BLaER1 (cell line): ENCODE results near the gene LIG3.
"Not testable (repeated sequence)": the region's sequence is repeated elsewhere in the genome, so short reads cannot be mapped to it uniquely, and the experiment has no call there.

Source experiments
- H3K27ac ChIP-seq: shearing (Covaris generic); formaldehyde crosslinking; 2 replicates; pipeline ENCODE4 v1.8.1; 2022
- H3K27me3 ChIP-seq: shearing (Covaris generic); formaldehyde crosslinking; 2 replicates; pipeline ENCODE4 v1.8.1; 2022
- H3K36me3 ChIP-seq: shearing (Covaris generic); formaldehyde crosslinking; 2 replicates; pipeline ENCODE4 v1.8.1; 2022
- H3K4me1 ChIP-seq: shearing (Covaris generic); formaldehyde crosslinking; 2 replicates; pipeline ENCODE4 v1.8.1; 2022
- H3K4me2 ChIP-seq: shearing (Covaris generic); formaldehyde crosslinking; 2 replicates; pipeline ENCODE4 v1.8.1; 2022
- H3K4me3 ChIP-seq: shearing (Covaris generic); formaldehyde crosslinking; 2 replicates; pipeline ENCODE4 v1.8.1; 2022
- H3K9ac ChIP-seq: shearing (Covaris generic); formaldehyde crosslinking; 2 replicates; pipeline ENCODE4 v1.8.1; 2022
- H3K9me3 ChIP-seq: shearing (Covaris generic); formaldehyde crosslinking; 2 replicates; pipeline ENCODE4 v1.8.1; 2022
- H4K20me1 ChIP-seq: shearing (Covaris generic); formaldehyde crosslinking; 2 replicates; pipeline ENCODE4 v1.8.1; 2022
- Cebpa-rat ChIP-seq: shearing (Covaris generic); IDR thresholded peaks from 2 replicates; pipeline ENCODE4 v1.8.1; 2022

LIG3 gene

GRCh38 chr17:34997355-34997862 lies 17.1 kb downstream of the LIG3 start:
- no peak for TF ChIP-seq Cebpa-rat
- H3K9me3 ChIP-seq = no peaks in the 10 kb centered on the region
- H3K4me2 ChIP-seq = no peak overlapping the region
- 0 out of 2 replicates have a peak overlapping the region, but pooled peaks have one; percentile 1 for H3K9ac ChIP-seq
- no peak overlapping the region for H3K4me3 ChIP-seq
- no peaks in the 10 kb centered on the region for H4K20me1 ChIP-seq
- peaks cover 99% of the 10 kb centered on the region for H3K36me3 ChIP-seq
- H3K4me1 ChIP-seq = no peaks in the 10 kb centered on the region
- no peak overlapping the region for H3K27ac ChIP-seq
- H3K27me3 ChIP-seq = no peaks in the 10 kb centered on the region

GRCh38 chr17:34998205-34998604 lies 17.9 kb downstream of the LIG3 start:
- TF ChIP-seq Cebpa-rat = no peak
- Histone ChIP-seq H3K4me1 (no peaks in the 10 kb centered on the region), H3K36me3 (peaks cover 99% of the 10 kb centered on the region), H3K9me3 (no peaks in the 10 kb centered on the region), H3K27me3 (no peaks in the 10 kb centered on the region), H3K9ac (no peak overlapping the region), H3K4me2 (no peak overlapping the region), H4K20me1 (no peaks in the 10 kb centered on the region), H3K4me3 (no peak overlapping the region), H3K27ac (no peak overlapping the region)

GRCh38 chr17:34999456-34999855 lies 19.1 kb downstream of the LIG3 start:
- H3K9ac ChIP-seq = no peak overlapping the region

GRCh38 chr17:35000965-35001364 lies 20.7 kb downstream of the LIG3 start:
- H3K36me3 ChIP-seq = peaks cover 98% of the 10 kb centered on the region
- H3K27ac ChIP-seq, H3K4me3 ChIP-seq, H3K4me1 ChIP-seq, H4K20me1 ChIP-seq, H3K9ac ChIP-seq, H3K9me3 ChIP-seq, H3K4me2 ChIP-seq, H3K27me3 ChIP-seq: not testable (repeated sequence)

More at GRCh38 chr17:34999456-34999855, 19.1 kb downstream of the LIG3 start:
- TF ChIP-seq Cebpa-rat = no peak
- Histone ChIP-seq H3K9me3 (no peaks in the 10 kb centered on the region), H3K27me3 (no peaks in the 10 kb centered on the region), H3K4me2 (no peak overlapping the region), H3K36me3 (peaks cover 99% of the 10 kb centered on the region), H3K27ac (no peak overlapping the region), H3K4me3 (no peak overlapping the region), H3K4me1 (no peaks in the 10 kb centered on the region), H4K20me1 (no peaks in the 10 kb centered on the region)

- no peaks in the 10 kb centered on the region for H4K20me1 ChIP-seq
- no peaks in the 10 kb centered on the region for H3K9me3 ChIP-seq
- no peaks in the 10 kb centered on the region for H3K4me1 ChIP-seq
- H3K27me3 ChIP-seq = no peaks in the 10 kb centered on the region
- no peak overlapping the region for H3K4me3 ChIP-seq
- peaks cover 98% of the 10 kb centered on the region for H3K36me3 ChIP-seq
- no peak for TF ChIP-seq Cebpa-rat
- H3K4me2 ChIP-seq = no peak overlapping the region
- H3K27ac ChIP-seq = no peak overlapping the region
- no peak overlapping the region for H3K9ac ChIP-seq
These were observed 21.2 kb downstream of the LIG3 start for GRCh38 chr17:35001549-35001948.

- H4K20me1 ChIP-seq = no peaks in the 10 kb centered on the region
- peaks cover 98% of the 10 kb centered on the region for H3K36me3 ChIP-seq
- H3K27me3 ChIP-seq = no peaks in the 10 kb centered on the region
- no peak overlapping the region for H3K4me3 ChIP-seq
- H3K4me1 ChIP-seq = no peaks in the 10 kb centered on the region
- no peak overlapping the region for H3K9ac ChIP-seq
- H3K4me2 ChIP-seq = no peak overlapping the region
- H3K9me3 ChIP-seq = no peaks in the 10 kb centered on the region
- no peak overlapping the region for H3K27ac ChIP-seq
- TF ChIP-seq Cebpa-rat = no peak
These were observed 22.7 kb downstream of the LIG3 start for GRCh38 chr17:35002876-35003551.

- H3K9ac ChIP-seq = no peak overlapping the region
- H4K20me1 ChIP-seq = no peaks in the 10 kb centered on the region
- no peak overlapping the region for H3K4me2 ChIP-seq
- H3K27ac ChIP-seq = no peak overlapping the region
- H3K4me3 ChIP-seq = no peak overlapping the region
- H3K27me3 ChIP-seq = no peaks in the 10 kb centered on the region
- H3K4me1 ChIP-seq = no peaks in the 10 kb centered on the region
- no peak for TF ChIP-seq Cebpa-rat
- H3K9me3 ChIP-seq = no peaks in the 10 kb centered on the region
- peaks cover 98% of the 10 kb centered on the region for H3K36me3 ChIP-seq
These were observed 23.5 kb downstream of the LIG3 start for GRCh38 chr17:35003778-35004177.

GRCh38 chr17:35006345-35006744 lies 26.0 kb downstream of the LIG3 start:
- TF ChIP-seq Cebpa-rat = no peak
- Histone ChIP-seq H4K20me1 (no peaks in the 10 kb centered on the region), H3K4me3 (no peak overlapping the region), H3K4me2 (no peak overlapping the region), H3K9me3 (no peaks in the 10 kb centered on the region), H3K27me3 (no peaks in the 10 kb centered on the region), H3K9ac (no peak overlapping the region), H3K36me3 (peaks cover 82% of the 10 kb centered on the region), H3K27ac (no peak overlapping the region), H3K4me1 (no peaks in the 10 kb centered on the region)

GRCh38 chr17:35006961-35007360 lies 26.6 kb downstream of the LIG3 start:
- no peaks in the 10 kb centered on the region for H4K20me1 ChIP-seq
- TF ChIP-seq Cebpa-rat = no peak
- H3K27ac ChIP-seq = no peak overlapping the region
- H3K27me3 ChIP-seq = no peaks in the 10 kb centered on the region
- no peak overlapping the region for H3K4me2 ChIP-seq
- no peaks in the 10 kb centered on the region for H3K9me3 ChIP-seq
- no peak overlapping the region for H3K4me3 ChIP-seq
- no peak overlapping the region for H3K9ac ChIP-seq
- peaks cover 80% of the 10 kb centered on the region for H3K36me3 ChIP-seq
- no peaks in the 10 kb centered on the region for H3K4me1 ChIP-seq

GRCh38 chr17:35010093-35010492 lies 29.8 kb downstream of the LIG3 start:
- Histone ChIP-seq H3K27me3 (no peaks in the 10 kb centered on the region), H3K36me3 (peaks cover 62% of the 10 kb centered on the region), H3K4me3 (no peak overlapping the region), H4K20me1 (no peaks in the 10 kb centered on the region), H3K9ac (no peak overlapping the region), H3K9me3 (no peaks in the 10 kb centered on the region), H3K4me2 (no peak overlapping the region), H3K27ac (no peak overlapping the region), H3K4me1 (no peaks in the 10 kb centered on the region)
- TF ChIP-seq Cebpa-rat = no peak
